Renal cortex interstitium (tissue), 11 donors: ENCODE measurements around the gene CLCF1. TPM values are rescaled to one million over a fixed set of nuclear protein-coding genes. Genes with fewer than 3 reads are reported as not detected.
A peak's percentile ranks its signal among the peaks of the same experiment; 100 is the strongest.

ENCODE experiments used
- DNase-seq, 11 donors: peaks; one replicate each; pipeline ENCODE4 v3.0.0-alpha.2; 2013; ENCODE audit warnings: low read depth in 9 of 11, low spot score in 4 of 11; ENCODE audit errors: extremely low read depth in 1 of 11
- polyA plus RNA-seq, 3 donors: library from polyadenylated mRNA; unstranded; fragments of 120-200 nt; gene quantifications; one replicate each; pipeline ENCODE4 v1.2.1, GENCODE V29; 2013; ENCODE audit not compliant: insufficient read length in 3 of 3

Gene CLCF1
- polyA plus RNA-seq, 3 donors: 4.3 to 8.0 (median 5.9) TPM

DNA sequence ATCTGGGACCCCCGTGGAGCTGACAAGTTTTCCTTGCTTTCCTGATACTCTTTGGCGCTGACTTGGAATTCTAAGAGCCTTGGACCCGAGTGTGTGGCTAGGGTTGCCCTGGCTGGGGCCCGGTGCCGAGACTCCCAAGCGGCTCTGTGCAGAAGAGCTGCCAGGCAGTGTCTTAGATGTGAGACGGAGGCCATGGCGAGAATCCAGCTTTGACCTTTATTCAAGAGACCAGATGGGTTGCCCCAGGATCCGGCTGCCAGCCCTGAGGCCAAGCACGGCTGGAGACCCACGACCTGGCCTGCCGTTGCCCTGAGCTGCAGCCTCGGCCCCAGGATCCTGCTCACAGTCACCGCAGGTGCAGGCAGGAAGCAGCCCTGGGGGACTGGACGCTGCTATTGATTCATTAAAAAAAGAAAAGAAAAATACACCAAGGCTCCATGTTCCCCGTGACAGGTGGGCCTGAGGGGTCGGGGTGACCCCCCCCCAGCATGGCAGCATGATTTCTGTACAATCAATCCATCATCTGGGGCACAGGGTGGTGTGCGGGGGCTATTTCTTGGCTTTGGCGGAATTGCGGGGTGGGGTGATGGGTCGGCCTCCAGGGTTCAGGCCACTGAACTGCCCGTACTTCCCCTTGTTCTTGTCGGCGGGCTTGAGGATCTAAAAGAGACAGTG is 24.7 kb upstream of the CLCF1 start:
- no peak for DNase-seq

DNA sequence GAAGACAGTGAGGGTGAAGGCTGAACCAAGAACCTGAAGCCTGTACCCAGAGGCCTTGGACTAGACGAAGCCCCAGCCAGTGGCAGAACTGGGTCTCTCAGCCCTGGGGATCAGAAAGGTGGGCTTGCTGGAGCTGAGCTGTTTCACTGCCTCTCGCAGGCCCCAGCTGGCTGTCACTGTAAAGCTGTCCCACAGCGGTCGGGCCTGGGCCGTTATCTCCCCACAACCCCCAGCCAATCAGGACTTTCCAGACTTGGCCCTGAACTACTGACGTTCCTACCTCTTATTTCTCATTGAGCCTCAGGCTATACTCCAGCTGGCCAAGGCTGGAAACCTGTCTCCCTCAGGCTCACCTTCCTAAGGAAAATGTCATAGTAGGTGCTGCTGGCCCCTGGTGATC is 24.1 kb upstream of the CLCF1 start:
- DNase-seq: no peak

DNA sequence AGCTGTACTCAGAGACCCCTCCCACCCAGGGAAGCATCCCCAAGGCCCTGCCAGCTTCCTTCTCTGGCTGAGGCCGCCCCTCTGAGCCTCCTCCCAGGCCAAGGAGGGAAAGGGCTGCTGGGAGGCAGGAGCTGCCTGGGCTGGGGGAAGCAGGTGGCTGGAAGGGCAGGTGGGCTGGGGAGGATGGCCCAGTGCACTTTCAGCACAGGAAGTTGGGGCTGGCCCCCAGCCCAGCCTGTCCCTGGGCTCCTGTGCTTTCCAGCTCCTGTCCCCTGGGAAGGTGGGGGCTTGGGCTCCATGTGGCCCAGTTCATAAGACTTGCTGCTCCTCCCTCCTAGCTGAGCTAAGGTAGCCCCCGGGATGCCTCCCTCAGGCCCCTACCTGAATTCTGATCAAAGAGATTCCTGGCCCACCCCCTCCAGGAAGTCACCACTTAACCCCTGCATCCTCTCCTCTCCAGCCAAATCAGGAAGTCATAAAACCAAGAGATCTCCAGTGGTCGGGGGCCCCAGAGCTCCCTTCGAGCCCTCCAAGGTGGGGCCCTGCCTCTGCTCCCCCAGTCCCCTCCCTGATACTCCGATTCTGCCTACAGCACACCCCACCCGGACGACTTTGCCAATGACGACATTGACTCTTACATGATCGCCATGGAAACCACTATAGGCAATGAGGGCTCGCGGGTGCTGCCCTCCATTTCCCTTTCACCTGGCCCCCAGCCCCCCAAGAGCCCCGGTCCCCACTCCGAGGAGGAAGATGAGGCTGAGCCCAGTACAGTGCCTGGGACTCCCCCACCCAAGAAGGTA is 23.4 kb upstream of the CLCF1 start:
- no peak for DNase-seq

DNA sequence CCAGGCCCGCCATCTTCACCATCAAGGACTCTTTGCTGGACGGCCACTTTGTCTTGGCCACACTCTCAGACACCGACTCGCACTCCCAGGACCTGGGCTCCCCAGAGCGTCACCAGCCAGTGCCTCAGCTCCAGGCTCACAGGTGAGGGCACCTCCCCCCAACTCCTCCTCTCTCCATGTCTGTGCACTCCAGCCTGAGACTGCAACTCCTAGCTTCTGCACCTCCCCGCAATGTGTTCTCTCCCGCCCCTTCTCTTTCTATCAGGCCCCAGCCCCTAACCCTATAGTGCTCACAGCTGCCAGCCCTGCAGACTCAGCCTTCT is 22.8 kb upstream of the CLCF1 start:
- DNase-seq: no peak

DNA sequence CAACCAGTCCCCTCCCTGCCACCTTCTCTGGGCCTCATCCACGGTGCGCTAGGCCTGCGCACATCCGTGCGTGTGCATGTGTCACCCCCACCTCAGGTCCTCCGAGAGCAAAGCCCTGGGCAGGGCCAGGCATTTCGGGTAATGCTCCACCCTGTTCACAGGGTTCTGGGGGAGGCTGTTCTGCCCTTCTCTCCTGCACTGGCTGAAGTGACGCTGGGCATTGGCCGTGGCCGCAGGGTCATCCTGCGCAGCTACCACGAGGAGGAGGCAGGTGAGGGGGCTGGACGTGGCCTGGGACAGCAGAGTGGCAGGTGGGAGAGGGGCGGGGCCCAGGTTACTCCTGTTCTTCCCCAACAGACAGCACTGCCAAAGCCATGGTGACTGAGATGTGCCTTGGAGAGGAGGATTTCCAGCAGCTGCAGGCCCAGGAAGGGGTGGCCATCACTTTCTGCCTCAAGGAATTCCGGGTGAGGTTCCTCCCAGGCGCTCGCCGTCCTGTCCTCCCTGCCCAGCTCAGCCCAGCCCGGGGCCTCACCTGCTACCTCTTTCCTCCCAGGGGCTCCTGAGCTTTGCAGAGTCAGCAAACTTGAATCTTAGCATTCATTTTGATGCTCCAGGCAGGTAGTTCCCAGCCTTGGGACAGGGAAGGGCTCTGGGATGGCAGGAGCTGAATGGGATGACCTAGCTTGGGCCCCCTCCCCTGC is 22.3 kb upstream of the CLCF1 start:
- DNase-seq: no peak

DNA sequence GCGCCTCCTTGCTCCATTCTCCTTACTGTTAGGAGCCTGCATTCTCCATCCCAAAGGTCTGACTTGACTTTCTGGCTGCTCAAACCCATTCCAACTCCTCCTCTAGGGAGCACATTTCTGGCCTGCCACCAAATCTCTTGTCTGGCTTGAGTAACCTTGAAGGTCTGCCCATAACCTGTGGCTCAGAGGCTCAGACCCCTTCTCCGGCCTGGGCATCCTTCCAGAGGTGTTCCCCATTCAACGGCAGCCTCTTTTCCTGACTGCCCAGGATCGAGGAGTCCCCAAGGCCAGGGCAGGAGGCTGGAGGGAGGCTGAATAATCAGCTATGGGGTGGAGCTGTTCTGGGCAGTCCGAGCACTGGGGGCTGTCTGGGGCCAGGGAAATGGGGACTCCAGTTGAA is 20.6 kb upstream of the CLCF1 start:
- DNase-seq: no peak

DNA sequence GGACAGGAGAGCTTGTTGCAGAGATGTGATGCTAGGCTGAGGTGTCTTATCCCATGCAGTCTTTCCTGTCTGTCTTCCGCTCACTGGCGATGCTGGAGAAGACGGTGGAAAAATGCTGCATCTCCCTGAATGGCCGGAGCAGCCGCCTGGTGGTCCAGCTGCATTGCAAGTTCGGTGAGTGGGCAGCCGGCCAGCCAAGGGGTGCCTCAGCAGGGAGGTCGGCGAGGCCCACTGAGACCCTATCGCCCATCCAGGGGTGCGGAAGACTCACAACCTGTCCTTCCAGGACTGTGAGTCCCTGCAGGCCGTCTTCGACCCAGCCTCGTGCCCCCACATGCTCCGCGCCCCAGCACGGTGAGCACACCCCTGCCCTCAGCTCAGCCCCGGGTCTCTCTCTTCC is 20.0 kb upstream of the CLCF1 start:
- no peak for DNase-seq

DNA sequence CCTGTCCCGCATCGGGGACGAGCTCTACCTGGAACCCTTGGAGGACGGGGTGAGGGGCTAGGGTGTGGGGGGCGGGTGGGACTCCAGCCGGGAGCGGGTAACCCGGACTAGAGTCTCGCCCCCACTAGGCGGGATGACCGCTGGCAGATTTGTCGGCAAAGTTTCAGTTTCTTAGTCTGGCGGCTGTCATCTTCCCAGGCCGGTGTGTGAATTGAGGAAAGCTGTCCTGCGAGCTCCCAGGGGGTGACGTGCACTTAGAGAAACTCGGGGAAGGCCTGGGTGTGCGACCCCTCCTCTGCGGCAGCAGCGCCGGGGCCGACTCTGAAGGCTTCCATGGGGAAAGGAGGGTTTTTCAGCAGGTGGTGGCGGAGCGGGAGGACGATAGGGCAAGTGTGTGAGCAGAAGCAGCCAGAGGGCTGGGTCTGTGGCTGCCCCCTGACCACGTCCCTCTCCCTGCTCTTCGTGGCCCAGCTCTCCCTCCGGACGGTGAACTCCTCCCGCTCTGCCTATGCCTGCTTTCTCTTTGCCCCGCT is 18.9 kb upstream of the CLCF1 start:
- DNase-seq: no peak

DNA sequence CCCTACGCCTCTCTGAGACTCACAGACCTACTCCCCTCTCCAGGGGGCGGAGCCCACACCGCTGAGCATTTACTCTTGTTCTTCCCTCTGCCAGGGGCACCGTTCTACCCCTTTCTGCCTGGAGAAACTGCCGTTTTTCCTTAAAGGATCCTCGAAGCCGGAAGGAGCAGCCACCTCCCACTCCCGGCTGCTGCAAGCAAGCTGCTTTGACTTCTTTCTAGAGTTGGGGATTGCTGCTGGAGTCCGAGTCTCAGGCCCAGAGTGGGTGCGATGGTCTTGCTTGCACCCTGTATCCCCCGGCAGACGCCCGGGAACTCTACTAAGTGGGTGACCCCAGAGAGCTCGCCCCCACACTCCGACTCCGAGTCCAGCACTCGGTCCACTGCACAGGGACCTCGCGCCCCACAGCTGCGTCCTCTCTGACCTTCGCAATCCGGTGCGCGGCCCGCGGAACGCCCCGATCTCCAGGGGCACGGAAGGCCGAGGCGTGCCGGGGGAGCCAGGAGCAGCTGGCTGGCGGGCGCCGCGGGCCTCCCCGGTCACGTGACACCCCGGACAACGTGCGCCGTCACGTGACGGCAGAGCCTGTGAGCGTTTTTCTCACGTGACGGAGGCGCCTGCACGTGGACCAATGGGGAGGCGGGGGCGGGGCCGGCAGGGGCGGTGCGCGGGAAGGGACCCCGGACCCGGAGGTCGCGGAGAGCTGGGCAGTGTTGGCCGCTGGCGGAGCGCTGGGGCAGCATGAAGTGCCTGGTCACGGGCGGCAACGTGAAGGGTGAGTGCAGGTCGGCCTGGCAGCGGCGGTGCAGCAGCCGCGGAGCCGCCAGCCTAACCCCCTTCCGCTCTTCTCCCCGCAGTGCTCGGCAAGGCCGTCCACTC is 18.1 kb upstream of the CLCF1 start, which contains the start of gene RAD9A:
TSS of gene RAD9A (plus strand) at position 683 of the 879 bp plus-strand sequence. CDS start at position 742, 59 bp downstream.
- DNase-seq: peak; percentile 80 to 95 (median 91)

DNA sequence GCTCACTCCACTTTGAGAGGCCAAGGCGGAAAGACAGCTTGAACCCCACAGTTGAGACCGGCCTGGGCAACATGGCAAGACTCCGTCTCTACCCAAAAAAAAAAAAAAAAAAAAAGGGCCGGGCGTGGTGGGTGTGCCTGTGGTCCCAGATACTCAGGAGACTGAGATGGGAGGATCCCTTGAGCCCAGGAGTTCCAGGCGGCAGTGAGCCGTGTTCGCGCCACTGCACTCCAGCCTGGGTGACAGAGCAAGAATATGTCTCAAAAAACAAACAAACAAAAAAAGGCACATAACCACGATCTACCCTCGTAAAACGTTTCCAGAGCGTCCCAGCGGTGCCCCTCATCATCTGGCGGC is 17.5 kb upstream of the CLCF1 start:
- DNase-seq: no peak

DNA sequence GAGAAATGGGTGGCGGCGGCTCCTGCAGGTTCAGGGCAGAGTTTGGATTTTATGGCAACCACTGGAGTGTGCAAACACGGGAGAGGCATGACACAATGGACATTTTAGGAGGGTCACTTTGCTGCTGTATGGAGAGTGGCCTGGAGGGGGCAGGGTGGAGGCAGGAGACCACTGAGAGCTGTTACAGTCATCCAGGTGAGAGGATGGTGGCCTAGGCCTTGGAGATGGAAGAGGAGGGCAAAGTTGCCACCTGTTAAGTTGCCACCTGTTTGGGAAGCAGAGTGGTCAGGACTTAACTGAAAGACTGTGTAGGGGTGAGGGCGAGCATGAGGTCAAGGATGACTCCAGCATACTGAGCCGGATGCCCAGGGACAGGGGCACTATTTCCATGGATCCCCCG is 16.1 kb upstream of the CLCF1 start:
- no peak for DNase-seq

DNA sequence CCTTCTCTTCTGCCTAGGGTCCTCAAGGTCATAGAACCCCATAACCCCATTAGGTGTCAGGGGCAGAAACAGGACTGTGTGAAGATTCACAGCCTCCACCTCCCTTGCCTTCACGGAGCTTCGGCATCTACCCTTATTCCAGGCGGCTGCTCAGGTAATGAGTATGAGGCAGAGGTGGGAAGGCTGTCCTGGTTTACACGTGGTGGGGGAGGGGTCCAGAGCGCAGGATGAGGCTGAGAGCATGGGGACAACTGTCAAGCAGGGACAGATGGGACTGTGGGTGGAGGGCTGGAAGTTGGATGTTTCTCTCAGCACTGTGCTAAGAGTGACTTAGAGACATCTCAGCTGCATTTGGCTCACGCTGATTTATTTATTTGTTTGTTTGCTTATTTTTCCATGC is 14.1 kb upstream of the CLCF1 start:
- DNase-seq: no peak

DNA sequence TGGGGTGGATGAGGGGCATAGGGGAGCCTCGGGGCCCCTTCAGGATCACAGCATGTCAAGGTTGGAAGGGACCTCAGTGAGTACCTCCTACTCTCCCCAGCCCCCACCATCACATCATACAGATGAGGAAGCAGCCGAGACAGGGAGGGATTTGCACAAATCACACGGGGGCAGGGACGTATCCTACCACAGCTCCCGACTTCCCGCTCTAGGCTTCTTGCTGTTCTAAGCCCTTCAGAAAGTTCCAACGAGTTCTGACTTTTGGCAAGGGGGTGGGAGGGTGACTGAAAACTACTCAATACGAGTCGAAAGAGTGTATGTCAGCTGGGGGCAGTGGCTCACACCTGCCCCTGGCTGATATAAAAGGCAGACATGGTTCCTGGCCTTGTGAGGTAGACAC is 13.7 kb upstream of the CLCF1 start:
- DNase-seq: no peak

DNA sequence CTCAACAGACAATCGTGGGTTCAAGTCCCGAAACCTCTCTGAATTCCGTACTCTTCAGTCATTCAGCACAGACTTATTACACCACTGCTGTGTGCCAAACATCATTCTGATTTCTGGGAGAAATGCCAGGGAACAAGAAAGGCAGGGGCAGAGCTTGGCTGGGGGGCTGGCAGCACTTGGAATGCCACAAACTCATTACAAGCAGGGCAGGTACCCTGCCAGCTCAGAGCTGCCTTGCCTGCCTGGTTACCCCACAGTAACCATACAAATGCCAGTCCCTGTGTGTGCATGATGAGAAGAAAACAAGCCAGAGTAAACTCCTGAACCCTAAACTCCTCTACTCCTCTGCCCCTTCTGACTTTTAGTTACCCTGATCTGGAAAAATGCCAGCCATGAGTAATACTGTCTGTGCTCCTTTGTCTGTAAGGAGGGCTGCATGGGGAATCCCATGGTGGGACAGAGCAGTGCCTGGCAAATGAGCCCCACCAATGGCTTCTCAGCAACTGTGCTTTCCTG is 11.5 kb upstream of the CLCF1 start:
- DNase-seq: no peak

DNA sequence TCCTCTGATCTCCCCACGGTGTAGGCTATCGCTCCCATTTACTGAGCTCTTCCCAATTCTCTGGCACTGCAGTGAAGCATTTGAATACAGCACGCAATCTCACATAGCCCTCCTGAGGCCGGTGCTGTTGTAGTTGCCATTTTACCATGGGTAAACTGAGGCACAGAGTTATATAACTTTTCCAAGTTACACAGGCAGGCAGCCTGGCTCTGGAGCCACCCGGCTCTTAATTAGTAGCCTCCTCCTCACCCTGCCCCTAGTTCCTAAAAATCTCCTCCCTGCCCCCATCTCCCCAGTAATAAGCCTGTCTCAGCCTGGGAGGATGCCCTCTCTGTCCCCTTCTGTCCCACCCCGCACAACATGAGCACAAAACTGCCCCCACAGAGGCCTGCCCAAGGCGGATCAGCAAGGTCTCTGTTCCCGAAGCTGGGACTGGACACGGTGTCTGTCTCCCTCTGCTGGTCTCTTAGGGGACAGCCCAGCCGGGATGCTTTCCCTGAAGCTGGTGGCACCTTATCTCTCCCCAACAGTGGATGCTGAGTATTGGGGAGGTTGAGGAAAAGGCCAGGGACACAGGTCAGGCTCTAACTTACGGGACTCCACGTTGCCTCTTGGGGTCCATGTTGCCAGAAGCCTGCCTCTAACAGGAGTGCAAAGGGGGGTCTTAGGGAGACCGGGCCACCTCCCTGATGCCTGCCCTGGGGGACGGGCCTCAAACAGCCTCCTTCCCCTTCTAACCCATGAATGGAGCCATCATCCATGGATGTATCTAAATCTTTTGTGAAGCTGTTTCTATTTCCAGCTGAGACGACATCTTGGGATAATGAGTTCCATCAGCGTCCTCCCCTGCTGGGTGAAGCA is 9.1 kb upstream of the CLCF1 start:
- no peak for DNase-seq

DNA sequence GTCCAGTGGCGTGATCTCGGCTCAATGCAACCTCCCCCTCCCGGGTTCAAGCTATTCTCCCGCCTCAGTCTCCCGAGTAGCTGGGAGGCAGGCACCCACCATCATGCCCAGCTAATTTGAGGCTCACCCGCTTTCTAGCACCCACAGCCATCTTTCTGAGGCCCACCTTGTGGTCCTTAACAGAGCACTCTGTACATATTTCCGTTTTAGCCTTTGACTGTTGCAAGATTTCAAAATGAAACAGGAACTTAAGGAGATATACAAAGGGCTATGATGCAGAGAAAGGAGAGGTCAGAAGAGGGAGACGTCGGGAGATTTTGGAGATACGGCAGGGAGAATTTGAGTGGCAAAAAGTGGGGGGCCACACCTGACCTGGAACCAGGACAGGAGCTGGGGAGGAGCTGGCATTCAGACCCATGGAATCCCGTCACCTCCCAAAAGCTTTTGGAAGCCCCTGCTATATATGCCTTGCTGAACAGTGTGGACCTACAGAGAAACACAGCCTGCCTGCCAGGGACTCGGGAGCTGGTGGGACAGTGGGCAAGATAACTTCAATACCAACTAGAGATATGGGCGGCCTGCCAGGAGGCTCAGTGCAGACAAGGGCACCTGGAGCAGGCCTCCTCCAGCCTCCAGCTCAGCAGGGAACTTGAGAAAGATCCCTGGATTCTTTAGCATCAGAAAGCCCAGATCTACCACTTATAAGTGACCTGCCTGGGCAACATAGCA is 8.0 kb upstream of the CLCF1 start:
- DNase-seq: no peak
